ENCODE data around the gene CCL4L2.
"Not testable (repeated sequence)": the region's sequence is repeated elsewhere in the genome, so short reads cannot be mapped to it uniquely, and the experiment has no call there.

Gene CCL4L2

DNA sequence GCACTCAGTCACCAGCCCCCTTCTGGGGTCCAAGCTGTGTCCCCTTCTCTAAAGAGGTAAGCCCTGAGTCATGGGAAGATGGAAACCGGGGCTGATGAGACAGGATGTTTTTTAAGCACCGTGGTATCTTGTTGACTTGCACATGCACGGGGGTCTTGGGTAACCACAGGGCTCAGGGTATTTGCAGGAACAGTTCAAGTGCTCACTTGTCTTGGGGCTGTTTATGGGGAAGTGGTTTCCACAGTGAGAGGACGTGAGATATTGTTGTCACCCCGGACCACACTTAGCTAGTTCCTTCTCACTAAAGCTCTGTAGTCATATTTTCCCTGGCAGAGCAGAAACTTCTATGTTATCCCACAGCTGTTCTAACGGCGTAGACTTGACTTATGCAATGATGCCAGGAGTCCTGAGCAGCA is 22.0 kb upstream of the CCL4L2 start:
- in situ Hi-C loops (cut with MboI; ENCODE audit: low sequenced_read_pairs) = loop anchor here (25.0 kb wide), 1 partner anchor 298 kb away; the partner anchor contains the start of gene ZNHIT3
- no peak overlapping the region for H3K4me3 ChIP-seq
- no peaks in the 10 kb centered on the region for H3K4me1 ChIP-seq
- no peaks in the 10 kb centered on the region for H3K36me3 ChIP-seq (replicated peaks)
- no peaks in the 10 kb centered on the region for H3K9me3 ChIP-seq
- no peak for DNase-seq (ENCODE audit: low spot score in 2 of 2)
- H3K27me3 ChIP-seq (ENCODE audit: low read depth) = no peaks in the 10 kb centered on the region

GRCh38 chr17:36189993-36190392 is 20.9 kb upstream of the CCL4L2 start:
- in situ Hi-C loops (cut with MboI; ENCODE audit: low sequenced_read_pairs) = loop anchor here (25.0 kb wide), 1 partner anchor 297 kb away; the partner anchor contains the start of gene ZNHIT3
- H3K27me3 ChIP-seq (ENCODE audit: low read depth); H3K4me1 ChIP-seq; H3K36me3 ChIP-seq (replicated peaks); H3K4me3 ChIP-seq; H3K9me3 ChIP-seq; DNase-seq (ENCODE audit: low spot score in 2 of 2): not testable (repeated sequence)

DNA sequence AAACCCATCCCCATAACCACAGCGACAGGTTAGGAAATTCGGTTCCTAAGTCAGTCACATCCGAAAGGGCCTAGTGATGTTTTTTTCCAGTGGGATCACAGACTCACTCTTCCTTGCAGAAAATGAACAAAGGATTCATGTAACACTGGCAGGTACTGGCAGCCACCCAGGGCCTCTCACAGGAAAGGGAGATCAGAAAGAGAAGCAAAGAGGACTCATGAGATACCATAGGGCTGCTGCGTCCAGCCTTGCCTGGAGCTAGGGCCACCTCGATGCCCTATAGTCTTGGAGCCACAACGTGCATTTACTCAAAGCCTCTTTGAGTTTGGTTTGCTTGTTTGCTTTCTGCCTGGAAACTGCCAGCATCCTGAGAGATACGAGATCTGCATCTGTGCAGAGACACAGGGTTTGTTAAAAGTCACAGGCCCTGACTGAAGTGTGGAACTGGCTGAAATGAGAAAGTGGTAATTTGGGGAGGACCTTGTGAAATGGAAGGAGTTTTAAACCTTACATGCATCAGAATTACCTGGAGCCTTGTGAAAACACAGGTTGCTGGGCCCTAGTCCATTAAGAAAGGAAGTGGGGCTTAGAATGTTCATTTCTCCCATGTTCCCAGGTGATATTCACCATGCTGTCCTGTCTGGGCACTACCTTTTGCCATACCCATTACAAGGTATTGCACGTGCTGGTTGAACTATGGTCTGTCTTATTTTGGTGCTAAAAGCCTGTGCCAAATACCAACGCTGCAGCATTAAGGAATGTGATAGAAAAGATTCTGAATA is 20.1 kb upstream of the CCL4L2 start:
- H3K9me3 ChIP-seq; DNase-seq (ENCODE audit: low spot score in 2 of 2); H3K36me3 ChIP-seq (replicated peaks); H3K4me3 ChIP-seq; H3K4me1 ChIP-seq; H3K27me3 ChIP-seq (ENCODE audit: low read depth): not testable (repeated sequence)
- in situ Hi-C loops (cut with MboI; ENCODE audit: low sequenced_read_pairs) = loop anchor here (25.0 kb wide), 1 partner anchor 297 kb away; the partner anchor contains the start of gene ZNHIT3

DNA sequence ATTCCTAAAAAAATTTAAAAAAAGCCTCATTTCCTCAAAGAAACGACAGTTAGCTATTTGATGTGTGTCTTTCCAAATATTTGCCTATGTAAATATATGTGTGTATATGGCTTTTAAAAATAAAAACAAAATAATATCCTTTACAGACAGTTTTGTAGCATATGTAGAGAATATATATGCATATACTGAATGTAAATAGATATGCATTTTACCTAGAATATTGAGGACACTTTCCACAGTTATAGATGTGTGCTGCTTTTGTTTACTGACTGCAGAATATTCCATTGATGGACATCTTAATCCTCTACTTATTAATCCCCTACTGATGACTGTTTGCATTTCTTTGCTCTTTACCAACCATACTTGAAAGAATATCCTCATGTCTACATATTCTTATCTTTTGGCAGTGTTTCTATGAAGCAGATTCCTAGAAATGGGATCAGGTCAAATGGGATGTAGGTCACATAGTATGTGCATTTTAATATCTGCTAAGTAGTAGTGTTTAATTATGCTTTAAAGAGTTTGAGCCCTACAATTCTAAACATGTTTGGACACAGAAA is 17.6 kb upstream of the CCL4L2 start:
- no peaks in the 10 kb centered on the region for H3K9me3 ChIP-seq
- in situ Hi-C loops (cut with MboI; ENCODE audit: low sequenced_read_pairs) = loop anchor here (25.0 kb wide), 1 partner anchor 294 kb away; the partner anchor contains the start of gene ZNHIT3
- H3K27me3 ChIP-seq (ENCODE audit: low read depth) = no peaks in the 10 kb centered on the region
- H3K4me1 ChIP-seq = no peaks in the 10 kb centered on the region
- H3K36me3 ChIP-seq (replicated peaks) = no peaks in the 10 kb centered on the region
- DNase-seq (ENCODE audit: low spot score in 2 of 2) = no peak
- H3K4me3 ChIP-seq = no peak overlapping the region

DNA sequence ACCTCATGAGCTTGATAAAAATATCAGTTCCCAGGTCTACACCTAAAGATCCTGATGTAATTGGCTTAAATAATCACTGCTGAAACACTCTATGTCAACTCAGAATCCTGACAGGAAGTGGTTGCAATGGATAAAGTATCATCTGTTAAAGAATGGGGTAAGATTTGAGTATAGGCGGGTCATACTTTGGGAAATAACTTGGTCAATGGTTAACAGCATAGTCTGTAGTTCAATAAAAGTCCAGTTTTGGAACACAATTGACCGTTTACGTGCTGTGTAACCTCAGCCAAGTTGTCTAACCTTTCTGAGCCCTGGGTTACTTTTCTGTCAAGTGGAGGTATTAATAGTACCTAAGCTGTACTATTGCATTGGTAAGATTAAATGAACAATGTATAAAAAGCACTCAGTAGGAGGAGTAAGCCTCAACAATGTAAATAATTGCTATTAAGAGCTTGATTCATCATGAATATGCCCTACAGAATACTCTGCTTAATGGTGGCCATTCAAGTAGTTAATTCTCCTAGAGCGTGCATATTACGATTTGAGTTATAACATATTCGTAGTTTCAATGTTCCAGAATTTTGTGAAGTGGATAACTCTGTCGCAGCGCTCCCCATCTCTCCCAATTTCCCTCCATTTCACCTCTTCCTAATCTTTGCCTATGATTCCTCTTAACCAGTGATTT is 16.6 kb upstream of the CCL4L2 start:
- not testable (repeated sequence) for H3K4me1 ChIP-seq; H3K27me3 ChIP-seq (ENCODE audit: low read depth); H3K36me3 ChIP-seq (replicated peaks); H3K4me3 ChIP-seq; H3K9me3 ChIP-seq; DNase-seq (ENCODE audit: low spot score in 2 of 2)
- in situ Hi-C loops (cut with MboI; ENCODE audit: low sequenced_read_pairs) = loop anchor here (25.0 kb wide), 1 partner anchor 293 kb away; the partner anchor contains the start of gene ZNHIT3

GRCh38 chr17:36194832-36195433 is 15.9 kb upstream of the CCL4L2 start:
- H3K4me1 ChIP-seq; H3K4me3 ChIP-seq; DNase-seq (ENCODE audit: low spot score in 2 of 2); H3K27me3 ChIP-seq (ENCODE audit: low read depth); H3K9me3 ChIP-seq; H3K36me3 ChIP-seq (replicated peaks): not testable (repeated sequence)
- in situ Hi-C loops (cut with MboI; ENCODE audit: low sequenced_read_pairs) = loop anchor here (25.0 kb wide), 1 partner anchor 292 kb away; the partner anchor contains the start of gene ZNHIT3

- in situ Hi-C loops (cut with MboI; ENCODE audit: low sequenced_read_pairs) = loop anchor here (25.0 kb wide), 1 partner anchor 292 kb away; the partner anchor contains the start of gene ZNHIT3
- Histone ChIP-seq H3K4me3 (no peak overlapping the region), H3K9me3 (no peaks in the 10 kb centered on the region), H3K27me3 (ENCODE audit: low read depth) (no peaks in the 10 kb centered on the region), H3K36me3 (replicated peaks) (no peaks in the 10 kb centered on the region), H3K4me1 (no peaks in the 10 kb centered on the region)
- no peak for DNase-seq (ENCODE audit: low spot score in 2 of 2)
Measured at GRCh38 chr17:36195434-36196130, 15.3 kb upstream of the CCL4L2 start.

GRCh38 chr17:36196131-36196486 is 14.8 kb upstream of the CCL4L2 start:
- Histone ChIP-seq H3K9me3 (no peaks in the 10 kb centered on the region), H3K4me3 (no peak overlapping the region), H3K27me3 (ENCODE audit: low read depth) (no peaks in the 10 kb centered on the region), H3K4me1 (no peaks in the 10 kb centered on the region), H3K36me3 (replicated peaks) (no peaks in the 10 kb centered on the region)
- in situ Hi-C loops (cut with MboI; ENCODE audit: low sequenced_read_pairs) = loop anchor here (25.0 kb wide), 1 partner anchor 291 kb away; the partner anchor contains the start of gene ZNHIT3
- no peak for DNase-seq (ENCODE audit: low spot score in 2 of 2)

- Histone ChIP-seq H3K9me3 (no peaks in the 10 kb centered on the region), H3K27me3 (ENCODE audit: low read depth) (no peaks in the 10 kb centered on the region), H3K4me3 (no peak overlapping the region), H3K4me1 (no peaks in the 10 kb centered on the region), H3K36me3 (replicated peaks) (no peaks in the 10 kb centered on the region)
- no peak for DNase-seq (ENCODE audit: low spot score in 2 of 2)
- in situ Hi-C loops (cut with MboI; ENCODE audit: low sequenced_read_pairs) = loop anchor here (25.0 kb wide), 1 partner anchor 290 kb away; the partner anchor contains the start of gene ZNHIT3
Measured at GRCh38 chr17:36197387-36197703, 13.5 kb upstream of the CCL4L2 start.

- H3K4me1 ChIP-seq = no peaks in the 10 kb centered on the region
- DNase-seq (ENCODE audit: low spot score in 2 of 2) = no peak
- H3K27me3 ChIP-seq (ENCODE audit: low read depth) = no peaks in the 10 kb centered on the region
- H3K36me3 ChIP-seq (replicated peaks) = no peaks in the 10 kb centered on the region
- H3K4me3 ChIP-seq = no peak overlapping the region
- no peaks in the 10 kb centered on the region for H3K9me3 ChIP-seq
- in situ Hi-C loops (cut with MboI; ENCODE audit: low sequenced_read_pairs) = loop anchor here (25.0 kb wide), 1 partner anchor 288 kb away; the partner anchor contains the start of gene ZNHIT3
Measured at GRCh38 chr17:36198831-36199465, 11.9 kb upstream of the CCL4L2 start.

GRCh38 chr17:36201102-36201501 is 9.8 kb upstream of the CCL4L2 start:
- H3K4me1 ChIP-seq; H3K9me3 ChIP-seq; DNase-seq (ENCODE audit: low spot score in 2 of 2); H3K27me3 ChIP-seq (ENCODE audit: low read depth); in situ Hi-C loops (cut with MboI; ENCODE audit: low sequenced_read_pairs); H3K4me3 ChIP-seq; H3K36me3 ChIP-seq (replicated peaks): not testable (repeated sequence)

DNA sequence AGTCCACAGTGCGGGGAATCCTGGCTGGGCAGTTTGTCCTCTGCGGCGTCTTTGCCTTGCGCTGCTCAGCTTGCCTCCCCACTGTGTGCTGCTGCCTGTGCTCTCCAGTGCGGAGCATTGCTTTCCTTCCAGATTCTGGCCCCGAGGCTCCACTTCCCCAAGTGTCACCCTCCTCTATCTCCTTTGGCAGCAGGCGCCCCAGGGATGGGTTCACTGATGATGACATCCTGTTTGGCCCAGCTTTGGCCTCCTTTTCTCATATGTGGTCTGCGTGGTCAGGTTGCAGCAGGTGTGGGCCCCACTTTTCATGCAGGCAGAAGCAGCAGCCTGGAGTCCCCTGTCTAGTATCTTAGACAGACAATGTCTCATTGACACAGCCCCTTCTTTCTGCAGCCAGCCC is 9.4 kb upstream of the CCL4L2 start:
- H3K4me3 ChIP-seq; in situ Hi-C loops (cut with MboI; ENCODE audit: low sequenced_read_pairs): not testable (repeated sequence)

DNA sequence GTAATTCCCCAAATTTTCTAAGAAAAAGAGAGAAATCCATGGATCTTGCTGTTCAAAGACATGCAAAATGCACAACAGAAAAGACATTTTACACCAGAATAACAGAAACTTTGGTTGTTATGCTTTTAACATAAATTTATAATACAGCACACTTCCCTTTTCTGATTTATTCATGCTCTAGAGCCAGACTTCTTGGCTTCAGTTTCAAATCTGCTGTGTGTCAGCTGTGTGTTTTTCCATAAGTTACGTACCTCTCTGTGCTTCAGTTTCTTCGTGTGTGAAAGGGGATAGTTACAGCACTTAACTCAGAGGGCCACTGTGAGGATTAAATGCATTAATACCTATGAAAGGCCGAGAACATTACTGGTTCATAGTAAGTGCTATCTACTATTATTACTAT is 7.5 kb upstream of the CCL4L2 start:
- no peaks in the 10 kb centered on the region for H3K4me1 ChIP-seq
- in situ Hi-C loops (cut with MboI; ENCODE audit: low sequenced_read_pairs) = no loop called here
- H3K36me3 ChIP-seq (replicated peaks) = no peaks in the 10 kb centered on the region
- no peak for DNase-seq (ENCODE audit: low spot score in 2 of 2)
- H3K9me3 ChIP-seq = no peaks in the 10 kb centered on the region
- no peak overlapping the region for H3K4me3 ChIP-seq
- H3K27me3 ChIP-seq (ENCODE audit: low read depth) = no peaks in the 10 kb centered on the region

More for the DNA sequence above, 9.4 kb upstream of the CCL4L2 start:
- H3K4me1 ChIP-seq; DNase-seq (ENCODE audit: low spot score in 2 of 2); H3K9me3 ChIP-seq; H3K27me3 ChIP-seq (ENCODE audit: low read depth); H3K36me3 ChIP-seq (replicated peaks): not testable (repeated sequence)

Measured in HAP-1 (cell line).